ACC112 (cell line): ENCODE data around the gene TMEM151A.
"Not testable (repeated sequence)": the region's sequence is repeated elsewhere in the genome, so short reads cannot be mapped to it uniquely, and the experiment has no call there.

Experiments used
- H2AFZ ChIP-seq: fragments of 200-600 bp; sonication (generic); one replicate; pipeline ENCODE4 v1.6.0; 2017; ENCODE audit warnings: antibody characterized with exemption, low read length; ENCODE audit not compliant: unreplicated experiment
- H3K27ac ChIP-seq: fragments of 200-600 bp; sonication (generic); 2 replicates; pipeline ENCODE4 v1.5.1; 2014; ENCODE audit warnings: low read depth, mild to moderate bottlenecking, antibody characterized with exemption, low read length, moderate library complexity
- H3K27me3 ChIP-seq: fragments of 200-600 bp; sonication (generic); 2 replicates; pipeline ENCODE4 v1.6.1; 2014; ENCODE audit warnings: mild to moderate bottlenecking, antibody characterized with exemption, low read length, moderate library complexity, mixed read lengths; ENCODE audit not compliant: insufficient read depth
- H3K36me3 ChIP-seq: fragments of 200-600 bp; sonication (generic); 2 replicates; pipeline ENCODE4 v1.6.1; 2016; ENCODE audit warnings: mild to moderate bottlenecking, antibody characterized with exemption, low read length, moderate library complexity, mixed read lengths; ENCODE audit not compliant: insufficient read depth
- H3K4me1 ChIP-seq: fragments of 200-600 bp; sonication (generic); one replicate; pipeline ENCODE4 v1.6.1; 2016; ENCODE audit warnings: low read length, mixed read lengths; ENCODE audit not compliant: insufficient read depth, unreplicated experiment, control insufficient read depth
- H3K4me3 ChIP-seq: fragments of 200-600 bp; sonication (generic); 2 replicates; pipeline ENCODE4 v1.5.1; 2014; ENCODE audit warnings: mild to moderate bottlenecking, low read depth, low read length
- H3K79me2 ChIP-seq: fragments of 200-600 bp; sonication (generic); one replicate; pipeline ENCODE4 v1.6.0; 2016; ENCODE audit warnings: low read length; ENCODE audit not compliant: control insufficient read depth, unreplicated experiment, insufficient read depth

The TMEM151A gene

DNA sequence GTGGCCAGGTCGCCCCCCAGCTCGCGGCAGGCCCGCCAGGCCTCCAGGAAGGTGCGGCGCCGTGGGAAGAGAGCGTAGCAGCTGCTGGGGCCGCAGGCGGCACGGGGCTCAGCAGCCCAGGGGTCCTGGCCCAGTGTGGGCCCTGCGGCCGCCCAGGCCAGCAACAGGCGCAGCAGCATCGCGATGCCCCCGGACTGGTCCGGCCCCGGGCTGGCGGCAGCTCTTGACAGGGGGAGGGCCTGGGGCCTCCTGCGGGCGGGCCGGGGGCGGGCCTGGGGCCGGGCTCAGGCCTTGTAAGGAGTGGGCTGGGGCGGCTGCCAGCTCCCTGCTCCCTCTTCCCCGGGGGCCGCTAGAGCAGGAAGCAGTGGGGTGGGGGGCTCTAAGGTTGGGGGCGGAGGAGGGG is 25.2 kb downstream of the TMEM151A start, which contains the start of gene CD248:
CD248 (minus strand) TSS at position 196 of the 403 bp plus-strand sequence; CDS start at position 179, 17 bp downstream.
- Histone ChIP-seq H3K27me3 (no peaks in the 10 kb centered on the region), H3K36me3 (no peaks in the 10 kb centered on the region), H2AFZ (peak within 1 kb of the TSS; percentile 66), H3K4me3 (peak within 1 kb of the TSS; percentile 94), H3K4me1 (peaks cover 35% of the 10 kb centered on the region), H3K79me2 (peaks cover 34% of the 10 kb centered on the region), H3K27ac (peak within 1 kb of the TSS; percentile 97)

- peaks cover 34% of the 10 kb centered on the region for H3K79me2 ChIP-seq
- peaks cover 39% of the 10 kb centered on the region for H3K4me1 ChIP-seq
- H3K27me3 ChIP-seq = no peaks in the 10 kb centered on the region
- H3K36me3 ChIP-seq = no peaks in the 10 kb centered on the region
- peak overlapping the region; percentile 97 for H3K27ac ChIP-seq
- no peak overlapping the region for H2AFZ ChIP-seq
- peak overlapping the region; percentile 94 for H3K4me3 ChIP-seq
These were observed 25.6 kb downstream of the TMEM151A start for GRCh38 chr11:66317322-66317722.

DNA sequence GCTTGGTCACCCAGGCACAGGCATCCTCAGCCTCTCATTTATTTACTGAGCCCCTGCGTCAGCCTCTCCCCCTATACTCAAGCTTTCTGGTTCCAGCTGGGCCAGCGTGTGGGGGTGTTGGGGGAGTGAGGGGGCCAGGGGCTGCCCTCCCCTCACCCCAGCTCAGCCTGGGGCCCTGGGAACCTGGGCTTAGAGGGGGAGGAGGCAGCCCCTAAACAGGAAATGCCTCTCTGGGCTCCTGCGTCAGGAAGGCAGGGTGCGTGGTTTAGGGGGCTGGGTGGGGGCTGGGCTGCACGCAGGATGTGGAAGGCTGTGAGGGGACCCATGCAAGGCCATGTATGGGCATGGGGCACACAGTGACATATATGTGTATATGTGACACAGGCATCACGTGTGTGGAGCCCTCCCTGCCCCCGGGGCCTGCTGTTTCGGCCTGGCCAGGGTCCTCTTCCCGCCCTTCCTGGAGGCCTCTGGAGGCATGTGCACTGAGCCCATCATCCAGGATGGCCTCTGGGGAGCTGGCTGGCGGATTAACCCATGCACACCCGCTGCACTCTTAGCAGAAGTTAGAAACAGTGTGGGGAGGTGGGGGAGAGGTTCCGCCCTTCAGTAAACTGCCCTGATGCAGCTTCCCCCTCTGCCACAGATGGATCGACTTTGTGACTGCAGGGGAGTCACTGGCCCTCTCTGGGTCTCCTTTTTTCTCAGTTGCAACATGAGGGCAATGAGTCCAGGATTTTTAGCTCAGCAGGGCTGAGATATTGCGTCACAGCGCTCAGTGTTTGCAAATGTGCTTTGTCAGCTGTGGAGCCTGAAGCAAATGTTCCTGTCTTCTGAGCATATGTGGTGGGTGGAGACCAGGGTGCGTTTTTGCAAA is 26.3 kb downstream of the TMEM151A start:
- Histone ChIP-seq H2AFZ (peak overlapping the region; percentile 66), H3K79me2 (peaks cover 34% of the 10 kb centered on the region), H3K36me3 (no peaks in the 10 kb centered on the region), H3K4me1 (peaks cover 45% of the 10 kb centered on the region), H3K4me3 (peak overlapping the region; percentile 94), H3K27me3 (no peaks in the 10 kb centered on the region), H3K27ac (peak overlapping the region; percentile 97)

- Histone ChIP-seq H3K36me3 (no peaks in the 10 kb centered on the region), H2AFZ (peak overlapping the region; percentile 66), H3K27me3 (no peaks in the 10 kb centered on the region), H3K4me1 (peaks cover 51% of the 10 kb centered on the region), H3K4me3 (no peak overlapping the region), H3K79me2 (peaks cover 32% of the 10 kb centered on the region), H3K27ac (peak overlapping the region; percentile 97)
These were observed 26.9 kb downstream of the TMEM151A start for GRCh38 chr11:66318600-66318970.

DNA sequence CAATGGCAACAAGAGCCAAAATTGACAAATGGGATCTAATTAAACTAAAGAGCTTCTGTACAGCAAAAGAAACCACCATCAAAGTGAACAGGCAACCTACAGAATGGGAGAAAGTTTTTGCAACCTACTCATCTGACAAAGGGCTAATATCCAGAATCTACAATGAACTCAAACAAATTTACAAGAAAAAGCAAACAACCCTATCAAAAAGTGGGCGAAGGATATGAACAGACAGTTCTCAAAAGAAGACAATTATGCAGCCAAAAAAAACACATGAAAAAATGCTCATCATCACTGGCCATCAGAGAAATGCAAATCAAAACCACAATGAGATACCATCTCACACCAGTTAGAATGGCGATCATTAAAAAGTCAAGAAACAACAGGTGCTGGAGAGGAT is 28.6 kb downstream of the TMEM151A start:
- H3K27ac ChIP-seq, H3K27me3 ChIP-seq, H3K36me3 ChIP-seq, H2AFZ ChIP-seq, H3K4me3 ChIP-seq: not testable (repeated sequence)
- Histone ChIP-seq H3K4me1 (peaks cover 56% of the 10 kb centered on the region), H3K79me2 (peaks cover 15% of the 10 kb centered on the region)

DNA sequence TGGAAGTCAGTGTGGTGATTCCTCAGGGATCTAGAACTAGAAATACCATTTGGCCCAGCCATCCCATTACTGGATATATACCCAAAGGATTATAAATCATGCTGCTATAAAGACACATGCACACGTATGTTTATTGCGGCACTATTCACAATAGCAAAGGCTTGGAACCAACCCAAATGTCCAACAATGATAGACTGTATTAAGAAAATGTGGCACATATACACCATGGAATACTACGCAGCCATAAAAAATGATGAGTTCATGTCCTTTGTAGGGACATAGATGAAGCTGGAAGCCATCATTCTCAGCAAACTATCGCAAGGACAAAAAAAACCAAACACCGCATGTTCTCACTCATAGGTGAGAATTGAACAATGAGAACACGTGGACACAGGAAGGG is 29.1 kb downstream of the TMEM151A start:
- H3K4me1 ChIP-seq = peaks cover 59% of the 10 kb centered on the region

DNA sequence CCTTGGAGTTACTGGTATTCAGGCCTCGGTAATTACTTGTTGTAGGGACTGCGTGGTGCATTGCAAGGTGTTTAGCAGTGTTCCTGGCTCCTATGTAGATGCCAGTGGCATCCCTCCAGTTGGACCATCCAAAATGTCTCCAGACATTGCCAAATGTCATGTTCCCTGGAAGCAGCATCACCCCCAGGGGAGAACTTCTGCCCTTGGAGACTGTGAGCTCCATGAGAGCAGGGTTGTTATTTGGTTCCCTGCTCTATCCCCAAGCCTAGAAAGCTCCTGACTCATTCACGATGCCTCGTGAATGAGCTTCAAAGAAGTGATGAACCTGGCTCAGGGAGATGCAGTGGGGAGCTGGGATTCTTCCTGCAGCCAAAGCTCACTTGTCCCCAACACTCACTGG is 29.9 kb downstream of the TMEM151A start:
- Histone ChIP-seq H3K27ac (no peak overlapping the region), H3K4me3 (no peak overlapping the region), H3K79me2 (peaks cover 2% of the 10 kb centered on the region), H3K36me3 (no peaks in the 10 kb centered on the region), H2AFZ (no peak overlapping the region), H3K4me1 (peaks cover 67% of the 10 kb centered on the region), H3K27me3 (no peaks in the 10 kb centered on the region)

More for the DNA sequence above, 29.1 kb downstream of the TMEM151A start:
- H3K4me3 ChIP-seq, H3K27ac ChIP-seq, H3K36me3 ChIP-seq, H3K27me3 ChIP-seq, H2AFZ ChIP-seq: not testable (repeated sequence)
- H3K79me2 ChIP-seq = peaks cover 11% of the 10 kb centered on the region

- peaks cover 71% of the 10 kb centered on the region for H3K4me1 ChIP-seq
- H3K27me3 ChIP-seq = no peaks in the 10 kb centered on the region
- no peak overlapping the region for H3K4me3 ChIP-seq
- H3K36me3 ChIP-seq = no peaks in the 10 kb centered on the region
- no peaks in the 10 kb centered on the region for H3K79me2 ChIP-seq
- H2AFZ ChIP-seq = peak overlapping the region; percentile 81
- H3K27ac ChIP-seq = peak overlapping the region; percentile 59
These were observed 31.2 kb downstream of the TMEM151A start for GRCh38 chr11:66322732-66323427.

DNA sequence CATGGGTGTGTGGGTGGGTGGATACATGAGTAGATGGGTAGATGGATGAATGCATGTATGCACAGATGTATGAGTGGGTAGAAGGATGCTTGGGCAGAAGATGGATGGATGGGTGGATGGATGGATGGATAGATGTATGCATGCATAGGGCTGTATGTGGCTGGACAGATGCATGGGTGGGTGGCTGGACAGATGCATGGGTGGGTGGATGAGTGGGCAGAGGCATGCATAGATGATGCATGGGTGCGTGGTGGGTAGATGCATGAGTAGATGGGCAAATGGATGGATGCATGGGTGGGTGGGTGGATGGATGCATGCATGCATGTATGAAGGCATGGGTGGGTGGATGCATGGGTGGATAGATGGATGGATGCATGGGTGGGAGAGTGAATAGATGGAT is 32.0 kb downstream of the TMEM151A start:
- no peak overlapping the region for H3K4me3 ChIP-seq
- no peaks in the 10 kb centered on the region for H3K79me2 ChIP-seq
- H3K27ac ChIP-seq = no peak overlapping the region
- H3K4me1 ChIP-seq = peaks cover 71% of the 10 kb centered on the region
- no peaks in the 10 kb centered on the region for H3K36me3 ChIP-seq
- no peak overlapping the region for H2AFZ ChIP-seq
- no peaks in the 10 kb centered on the region for H3K27me3 ChIP-seq

GRCh38 chr11:66324664-66325063 is 33.0 kb downstream of the TMEM151A start:
- Histone ChIP-seq H3K27ac (peak overlapping the region; percentile 14; the same call in 1 of the 2 replicates), H3K36me3 (no peaks in the 10 kb centered on the region), H3K27me3 (no peaks in the 10 kb centered on the region), H3K4me1 (peaks cover 68% of the 10 kb centered on the region), H3K79me2 (no peaks in the 10 kb centered on the region), H3K4me3 (no peak overlapping the region), H2AFZ (no peak overlapping the region)
